ENCODE measurements around the gene GPC3.
"Not testable (repeated sequence)": the region's sequence is repeated elsewhere in the genome, so short reads cannot be mapped to it uniquely, and the experiment has no call there.

GPC3 gene

DNA sequence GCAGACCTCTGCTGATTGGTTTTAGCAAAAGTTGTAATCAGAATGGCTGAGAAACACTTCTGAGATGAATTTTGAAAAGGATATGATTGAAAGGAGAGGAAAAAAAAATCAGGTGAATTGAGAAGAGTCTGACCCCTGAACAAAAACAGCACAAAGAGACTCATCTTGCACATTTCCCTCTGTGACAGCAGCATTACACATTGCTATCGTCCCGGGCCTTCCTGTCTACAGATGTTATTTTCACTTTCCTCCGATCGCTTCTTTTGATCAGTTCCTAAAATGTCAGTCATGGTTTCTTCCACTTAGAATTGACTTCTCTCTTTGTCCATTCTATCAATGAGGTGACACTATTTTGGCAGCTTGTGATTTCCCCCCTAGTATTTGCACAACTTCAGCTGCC lies 262.6 kb downstream of the GPC3 start:
- CTCF ChIA-PET: no interaction called here
- POLR2A ChIA-PET: no interaction called here
- no peak for DNase-seq (ENCODE audit: extremely low spot score)
- TF ChIP-seq HDGF (IDR thresholded peaks at IDR 0.05; ENCODE audit: borderline replicate concordance): no peak

DNA sequence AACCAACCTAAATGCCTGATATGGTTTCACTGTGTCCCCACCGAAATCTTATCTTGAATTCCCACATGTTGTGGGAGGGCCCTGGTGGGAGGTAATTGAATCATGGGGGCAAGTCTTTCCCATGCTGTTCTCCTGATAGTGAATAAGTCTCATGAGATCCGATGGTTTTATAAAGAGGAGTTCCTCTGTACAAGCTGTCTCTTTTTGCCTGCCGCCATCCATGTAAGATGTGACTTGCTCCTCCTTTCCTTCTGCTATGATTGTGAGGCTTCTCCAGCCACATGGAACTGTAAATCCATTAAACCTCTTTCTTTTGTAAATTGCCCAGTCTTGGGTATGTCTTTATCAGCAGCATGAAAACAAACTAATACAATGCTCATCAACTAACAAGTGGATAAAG lies 265.1 kb downstream of the GPC3 start:
- CTCF ChIA-PET; POLR2A ChIA-PET; DNase-seq (ENCODE audit: extremely low spot score): not testable (repeated sequence)

DNA sequence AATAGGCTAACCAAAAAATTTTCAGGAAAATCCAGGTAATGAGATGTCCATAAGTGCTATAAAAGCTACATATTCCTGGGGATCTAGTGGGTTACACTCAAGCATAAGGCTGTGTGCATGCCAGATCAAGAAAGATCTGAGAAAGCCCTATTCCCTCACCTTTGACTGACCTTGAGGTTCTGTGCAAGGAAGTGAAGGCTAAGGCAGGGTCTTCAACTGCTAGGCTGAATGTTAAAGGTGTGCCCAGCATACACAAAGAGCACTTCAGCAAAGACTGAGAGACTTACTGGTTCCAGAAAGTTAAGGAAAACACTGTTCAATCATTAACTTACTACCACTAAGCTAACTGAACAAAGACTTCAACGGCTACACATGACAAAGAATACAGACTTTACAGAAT lies 269.7 kb downstream of the GPC3 start:
- ChIA-PET CTCF (interaction anchor here (0.6 kb wide), 1 partner anchor 924 kb away, joined by 4 read pairs; no protein-coding TSS in a partner anchor), POLR2A (no interaction called here)
- TF ChIP-seq FOXA1 (IDR thresholded peaks at IDR 0.05) (no peak), FOXK2 (IDR thresholded peaks at IDR 0.05) (no peak), BHLHE40 (IDR thresholded peaks at IDR 0.05; ENCODE audit: borderline replicate concordance) (no peak), ZNF384 (IDR thresholded peaks at IDR 0.05) (no peak), NFRKB (IDR thresholded peaks at IDR 0.05) (no peak), SP1 (IDR thresholded peaks at IDR 0.05) (no peak), FOXM1 (IDR thresholded peaks at IDR 0.05; ENCODE audit: borderline replicate concordance) (no peak), CTBP1 (IDR thresholded peaks at IDR 0.05; ENCODE audit: borderline replicate concordance) (no peak), SUZ12 (IDR thresholded peaks at IDR 0.05) (no peak), HDGF (IDR thresholded peaks at IDR 0.05; ENCODE audit: borderline replicate concordance) (no peak)
- no peak for DNase-seq (ENCODE audit: extremely low spot score)

DNA sequence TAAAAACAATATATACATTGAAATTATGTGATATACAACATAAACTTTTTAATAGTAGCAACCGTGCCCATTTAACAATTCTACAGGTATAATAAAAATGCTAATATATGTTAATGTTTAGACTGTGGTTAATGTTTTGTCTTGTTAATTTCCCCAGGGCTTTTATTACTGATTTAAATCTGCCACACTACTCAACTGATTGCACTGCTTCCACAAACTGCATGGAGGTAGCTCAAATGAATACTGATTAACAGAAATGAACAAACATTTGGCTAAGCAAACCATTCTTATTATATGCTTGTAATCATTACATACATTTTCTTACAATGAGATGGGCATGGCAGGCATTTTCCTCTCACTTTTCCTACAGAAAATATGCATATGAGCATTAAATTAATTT lies 275.9 kb downstream of the GPC3 start:
- CTCF ChIA-PET: no interaction called here
- no peak for DNase-seq (ENCODE audit: extremely low spot score)
- POLR2A ChIA-PET: no interaction called here
- TF ChIP-seq FOXK2 (IDR thresholded peaks at IDR 0.05) (no peak), ARNT (IDR thresholded peaks at IDR 0.05) (no peak), SP1 (IDR thresholded peaks at IDR 0.05) (no peak), SUZ12 (IDR thresholded peaks at IDR 0.05) (no peak), CTBP1 (IDR thresholded peaks at IDR 0.05; ENCODE audit: borderline replicate concordance) (no peak), ZNF384 (IDR thresholded peaks at IDR 0.05) (no peak), FOXM1 (IDR thresholded peaks at IDR 0.05; ENCODE audit: borderline replicate concordance) (no peak)
- TF ChIP-seq, protein P1, sequence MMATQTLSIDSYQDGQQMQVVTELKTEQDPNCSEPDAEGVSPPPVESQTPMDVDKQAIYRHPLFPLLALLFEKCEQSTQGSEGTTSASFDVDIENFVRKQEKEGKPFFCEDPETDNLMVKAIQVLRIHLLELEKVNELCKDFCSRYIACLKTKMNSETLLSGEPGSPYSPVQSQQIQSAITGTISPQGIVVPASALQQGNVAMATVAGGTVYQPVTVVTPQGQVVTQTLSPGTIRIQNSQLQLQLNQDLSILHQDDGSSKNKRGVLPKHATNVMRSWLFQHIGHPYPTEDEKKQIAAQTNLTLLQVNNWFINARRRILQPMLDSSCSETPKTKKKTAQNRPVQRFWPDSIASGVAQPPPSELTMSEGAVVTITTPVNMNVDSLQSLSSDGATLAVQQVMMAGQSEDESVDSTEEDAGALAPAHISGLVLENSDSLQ (IDR thresholded peaks at IDR 0.05): no peak

DNA sequence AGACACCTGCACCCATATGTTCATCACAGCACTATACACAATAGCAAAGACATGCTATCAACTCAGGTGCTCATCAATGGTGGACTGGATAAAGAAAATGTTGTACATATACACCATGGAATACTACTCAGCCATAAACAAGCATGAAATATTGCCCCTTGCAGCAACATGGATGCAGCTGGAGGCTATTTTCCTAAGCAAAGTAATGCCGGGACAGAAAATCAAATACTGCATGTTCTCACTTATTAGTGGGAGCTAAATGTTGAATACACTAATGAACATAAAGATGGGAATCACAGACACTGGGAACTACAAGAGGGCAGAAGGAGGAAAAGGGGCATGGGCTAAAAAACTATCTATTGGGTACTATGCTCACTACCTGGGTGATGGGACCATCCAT lies 278.5 kb downstream of the GPC3 start:
- ChIA-PET CTCF (no interaction called here), POLR2A (no interaction called here)
- TF ChIP-seq ELF4 (IDR thresholded peaks at IDR 0.05): no peak
- TF ChIP-seq, protein P1 (IDR thresholded peaks at IDR 0.05): no peak
- TF ChIP-seq FOXK2 (IDR thresholded peaks at IDR 0.05): no peak
- TF ChIP-seq FOXM1 (IDR thresholded peaks at IDR 0.05; ENCODE audit: borderline replicate concordance): no peak
- no peak for TF ChIP-seq SP1 (IDR thresholded peaks at IDR 0.05)
- TF ChIP-seq CTBP1 (IDR thresholded peaks at IDR 0.05; ENCODE audit: borderline replicate concordance): no peak
- TF ChIP-seq FOXA1 (IDR thresholded peaks at IDR 0.05): no peak
- no peak for TF ChIP-seq SUZ12 (IDR thresholded peaks at IDR 0.05)
- no peak for TF ChIP-seq ARNT (IDR thresholded peaks at IDR 0.05)
- TF ChIP-seq LEF1 (IDR thresholded peaks at IDR 0.05; ENCODE audit: borderline replicate concordance): no peak
- no peak for TF ChIP-seq HDGF (IDR thresholded peaks at IDR 0.05; ENCODE audit: borderline replicate concordance)
- TF ChIP-seq BHLHE40 (IDR thresholded peaks at IDR 0.05; ENCODE audit: borderline replicate concordance): no peak
- TF ChIP-seq L3MBTL2 (conservative IDR thresholded peaks at IDR 0.05): no peak
- TF ChIP-seq ZNF384 (IDR thresholded peaks at IDR 0.05): no peak
- no peak for TF ChIP-seq TARDBP (IDR thresholded peaks at IDR 0.05)
- TF ChIP-seq NFRKB (IDR thresholded peaks at IDR 0.05): no peak
- DNase-seq (ENCODE audit: extremely low spot score): no peak

DNA sequence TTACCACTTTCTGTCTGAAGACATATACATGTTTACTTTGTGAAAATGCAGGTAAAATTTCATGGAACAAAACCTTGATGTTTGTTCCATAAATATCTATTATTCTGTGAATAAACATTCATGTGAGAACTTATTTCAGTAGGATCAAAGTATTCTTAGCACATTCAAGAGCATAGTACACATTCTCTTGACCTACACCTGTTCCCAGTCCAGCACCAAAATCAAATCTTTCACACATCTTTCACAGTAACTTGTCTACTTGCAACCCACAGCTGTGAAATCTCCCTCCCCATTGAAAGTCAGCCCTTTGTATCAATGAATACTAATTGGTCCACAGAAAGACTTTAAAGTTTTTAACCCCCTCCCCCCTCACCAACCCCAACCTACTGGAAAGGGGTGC lies 283.2 kb downstream of the GPC3 start:
- POLR2A ChIA-PET: no interaction called here
- DNase-seq (ENCODE audit: extremely low spot score): no peak
- CTCF ChIA-PET: no interaction called here
- TF ChIP-seq FOXA1 (IDR thresholded peaks at IDR 0.05) (no peak), LEF1 (IDR thresholded peaks at IDR 0.05; ENCODE audit: borderline replicate concordance) (no peak), ZNF384 (IDR thresholded peaks at IDR 0.05) (no peak), FOXM1 (IDR thresholded peaks at IDR 0.05; ENCODE audit: borderline replicate concordance) (no peak), CTBP1 (IDR thresholded peaks at IDR 0.05; ENCODE audit: borderline replicate concordance) (no peak), SUZ12 (IDR thresholded peaks at IDR 0.05) (no peak), L3MBTL2 (conservative IDR thresholded peaks at IDR 0.05) (no peak), SP1 (IDR thresholded peaks at IDR 0.05) (no peak), ARNT (IDR thresholded peaks at IDR 0.05) (no peak), BHLHE40 (IDR thresholded peaks at IDR 0.05; ENCODE audit: borderline replicate concordance) (no peak), NFRKB (IDR thresholded peaks at IDR 0.05) (no peak), HDGF (IDR thresholded peaks at IDR 0.05; ENCODE audit: borderline replicate concordance) (no peak), FOXK2 (IDR thresholded peaks at IDR 0.05) (no peak), ELF4 (IDR thresholded peaks at IDR 0.05) (no peak), TARDBP (IDR thresholded peaks at IDR 0.05) (no peak)
- TF ChIP-seq, protein P1 (IDR thresholded peaks at IDR 0.05): no peak

DNA sequence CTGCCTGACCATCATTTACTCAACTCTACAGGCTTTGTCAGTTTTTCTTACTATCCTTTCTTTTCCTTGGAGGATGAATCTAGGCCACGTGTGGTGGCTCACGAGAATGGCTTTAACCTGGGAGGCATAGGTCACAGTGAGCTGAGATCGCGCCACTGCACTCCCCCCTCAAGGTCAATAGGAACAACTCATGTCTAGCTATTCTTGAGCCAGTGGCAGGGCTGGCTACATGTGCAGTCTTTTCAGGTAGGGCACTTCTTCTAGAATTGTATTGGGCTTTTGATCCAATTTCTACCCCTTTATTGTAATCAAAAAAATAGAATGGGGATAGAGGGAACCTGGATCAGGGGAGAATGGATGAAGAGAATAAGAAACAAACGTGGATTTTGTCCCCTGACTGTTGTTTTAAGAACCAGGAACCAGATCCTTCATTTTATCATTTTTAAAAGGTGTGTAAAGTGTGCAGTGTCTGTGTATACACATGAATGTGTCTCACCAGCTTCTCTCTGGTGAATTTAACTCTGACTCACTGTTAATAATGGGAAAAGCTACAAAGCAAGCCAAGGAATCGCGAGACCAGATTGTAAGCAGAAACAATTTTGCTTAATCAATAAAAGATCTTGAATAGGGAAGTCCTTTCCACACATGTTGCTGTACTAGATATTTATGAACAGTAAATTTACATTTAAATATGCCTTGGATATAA lies 286.2 kb downstream of the GPC3 start:
- TF ChIP-seq SUZ12 (IDR thresholded peaks at IDR 0.05) (no peak), CTBP1 (IDR thresholded peaks at IDR 0.05; ENCODE audit: borderline replicate concordance) (no peak), ELF4 (IDR thresholded peaks at IDR 0.05) (no peak), SP1 (IDR thresholded peaks at IDR 0.05) (no peak)
- TF ChIP-seq, protein P1 (IDR thresholded peaks at IDR 0.05): no peak
- ChIA-PET CTCF (interaction anchor here (0.6 to 2.3 kb wide), 4 partner anchors 32 to 93 kb away, joined by 3 to 7 read pairs (median 4); no protein-coding TSS in a partner anchor), POLR2A (no interaction called here)
- DNase-seq (ENCODE audit: extremely low spot score): no peak

All from HEK293T (cell line).